PC-3 (cell line): ENCODE data around the gene NLGN2. TPM values are rescaled to one million over a fixed set of nuclear protein-coding genes. Genes with fewer than 3 reads are reported as not detected.

Source experiments
- ATAC-seq: fragments of 200-7000 bp; cut with Tn5 transposase; 2 replicates; pipeline ENCODE4 v1.9.1; 2020; ENCODE audit warnings: mild to moderate bottlenecking, moderate library complexity
- BruUV-seq: library from RNA; stranded (reverse); fragments of 400-500 nt; replicated peaks from 2 replicates; lab custom pipeline; 2021; lab: Mats Ljungman, UMichigan
- CTCF ChIA-PET: fragments of 300-600 bp; sonication (Branson Sonifier 250); formaldehyde crosslinking; loops from one replicate; lab custom pipeline; 2022; ENCODE audit warnings: antibody characterized with exemption; lab: Charles Lee
- POLR2A ChIA-PET: fragments of 300-600 bp; sonication (Branson Sonifier 250); formaldehyde crosslinking; loops from one replicate; lab custom pipeline; 2022; ENCODE audit warnings: antibody characterized with exemption; ENCODE audit not compliant: unreplicated experiment; lab: Charles Lee
- DNase-seq: peaks from one replicate; pipeline ENCODE4 v3.0.0-alpha.2; 2015
- H2AFZ ChIP-seq: fragments of 300-600 bp; sonication (generic); 2 replicates; pipeline ENCODE4 v1.6.0; 2016; ENCODE audit warnings: antibody characterized with exemption, low read length
- H3F3A ChIP-seq: fragments of 300-600 bp; sonication (generic); one replicate; pipeline ENCODE4 v1.6.0; 2017; ENCODE audit warnings: antibody characterized with exemption, low read length, control low read depth, mild to moderate bottlenecking; ENCODE audit not compliant: unreplicated experiment
- H3K27ac ChIP-seq: fragments of 300-600 bp; sonication (generic); 2 replicates; pipeline ENCODE4 v1.5.1; 2016; ENCODE audit warnings: mild to moderate bottlenecking, low read length
- H3K27me3 ChIP-seq: fragments of 300-600 bp; sonication (generic); 2 replicates; pipeline ENCODE4 v1.6.1; 2016; ENCODE audit warnings: low read length, mixed read lengths
- H3K36me3 ChIP-seq: fragments of 300-600 bp; sonication (generic); 2 replicates; pipeline ENCODE4 v1.6.1; 2016; ENCODE audit warnings: low read depth, mixed run types, low read length, mixed read lengths
- H3K4me1 ChIP-seq: fragments of 300-600 bp; sonication (generic); 2 replicates; pipeline ENCODE4 v1.5.1; 2016; ENCODE audit warnings: low read length; ENCODE audit not compliant: insufficient read depth
- H3K4me2 ChIP-seq: fragments of 300-600 bp; sonication (generic); 2 replicates; pipeline ENCODE4 v1.6.0; 2016; ENCODE audit warnings: low read length
- H3K4me3 ChIP-seq: fragments of 300-600 bp; sonication (generic); 2 replicates; pipeline ENCODE4 v1.5.1; 2016; ENCODE audit warnings: mild to moderate bottlenecking, low read length, mixed read lengths
- H3K79me2 ChIP-seq: fragments of 300-600 bp; sonication (generic); 2 replicates; pipeline ENCODE4 v1.6.1; 2017; ENCODE audit warnings: low read length, mixed read lengths
- H3K9ac ChIP-seq: fragments of 300-600 bp; sonication (generic); 2 replicates; pipeline ENCODE4 v1.6.0; 2016; ENCODE audit warnings: mild to moderate bottlenecking, low read length
- H3K9me2 ChIP-seq: fragments of 300-600 bp; sonication (generic); replicated peaks from 2 replicates; pipeline ENCODE4 v1.6.1; 2016; ENCODE audit warnings: mixed run types, low read length, mixed read lengths
- H3K9me3 ChIP-seq: fragments of 300-600 bp; sonication (generic); 2 replicates; pipeline ENCODE4 v1.6.1; 2016; ENCODE audit warnings: low read length, mixed read lengths
- H4K20me1 ChIP-seq: fragments of 300-600 bp; sonication (generic); 2 replicates; pipeline ENCODE4 v1.6.1; 2016; ENCODE audit warnings: low read length, mixed read lengths
- EZH2 ChIP-seq: fragments of 300-600 bp; sonication (generic); IDR thresholded peaks from one replicate; pipeline ENCODE4 v1.6.1; 2017; ENCODE audit warnings: antibody characterized with exemption, mild to moderate bottlenecking, low read length; ENCODE audit not compliant: unreplicated experiment
- EZH2phosphoT487 ChIP-seq: fragments of 300-600 bp; sonication (generic); IDR thresholded peaks from 2 replicates; pipeline ENCODE4 v1.6.1; 2018; ENCODE audit warnings: mild to moderate bottlenecking, antibody characterized with exemption, low read length, borderline replicate concordance
- intact Hi-C: fragments of 100-400 bp; cut with micrococcal nuclease; formaldehyde crosslinking; loops from 2 replicates; pipeline ENCODE4 v1.9.0; 2023
- total RNA-seq: library from RNA; depleted of rRNA; stranded (reverse); fragments of >200 nt; gene quantifications from 2 replicates; pipeline ENCODE4 v1.2.3, GENCODE V29; 2014
- TF ChIP-seq, protein P1 (sequence below): fragments of 300-600 bp; sonication (generic); conservative IDR thresholded peaks from 2 replicates; pipeline ENCODE4 v1.5.1; 2017; ENCODE audit warnings: antibody characterized with exemption, low read depth, mild to moderate bottlenecking, low read length

NLGN2 gene
- total RNA-seq, 1 experiment from 2014 or later: 7.4 TPM

DNA sequence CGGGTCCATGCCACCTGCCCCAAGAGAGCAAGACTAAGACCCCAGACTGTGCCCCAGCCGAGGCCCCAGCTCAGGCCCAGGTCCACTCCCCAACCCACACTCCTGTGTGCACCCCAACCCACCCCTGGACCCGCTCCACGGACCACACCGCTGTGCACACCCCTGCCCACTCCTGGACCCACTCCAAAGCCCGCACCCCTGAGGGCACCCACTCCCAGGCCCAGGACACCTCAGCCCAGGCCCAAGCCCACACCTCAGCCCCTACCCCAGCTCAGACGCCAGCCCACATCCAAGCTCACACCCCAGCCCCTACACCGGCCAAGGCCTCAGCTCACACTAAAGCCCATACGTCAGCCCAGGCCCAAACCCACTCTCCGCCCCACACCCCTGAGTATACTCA lies 22.1 kb downstream of the NLGN2 start:
- no peaks in the 10 kb centered on the region for H3F3A ChIP-seq
- H3K4me1 ChIP-seq: no peaks in the 10 kb centered on the region
- no peak overlapping the region for H3K9ac ChIP-seq
- no peak overlapping the region for H3K27ac ChIP-seq
- no peaks in the 10 kb centered on the region for H3K9me2 ChIP-seq
- ChIA-PET POLR2A (no interaction called here), CTCF (no interaction called here)
- ATAC-seq (no peak), DNase-seq (no peak)
- H3K9me3 ChIP-seq: no peaks in the 10 kb centered on the region
- TF ChIP-seq, protein P1, sequence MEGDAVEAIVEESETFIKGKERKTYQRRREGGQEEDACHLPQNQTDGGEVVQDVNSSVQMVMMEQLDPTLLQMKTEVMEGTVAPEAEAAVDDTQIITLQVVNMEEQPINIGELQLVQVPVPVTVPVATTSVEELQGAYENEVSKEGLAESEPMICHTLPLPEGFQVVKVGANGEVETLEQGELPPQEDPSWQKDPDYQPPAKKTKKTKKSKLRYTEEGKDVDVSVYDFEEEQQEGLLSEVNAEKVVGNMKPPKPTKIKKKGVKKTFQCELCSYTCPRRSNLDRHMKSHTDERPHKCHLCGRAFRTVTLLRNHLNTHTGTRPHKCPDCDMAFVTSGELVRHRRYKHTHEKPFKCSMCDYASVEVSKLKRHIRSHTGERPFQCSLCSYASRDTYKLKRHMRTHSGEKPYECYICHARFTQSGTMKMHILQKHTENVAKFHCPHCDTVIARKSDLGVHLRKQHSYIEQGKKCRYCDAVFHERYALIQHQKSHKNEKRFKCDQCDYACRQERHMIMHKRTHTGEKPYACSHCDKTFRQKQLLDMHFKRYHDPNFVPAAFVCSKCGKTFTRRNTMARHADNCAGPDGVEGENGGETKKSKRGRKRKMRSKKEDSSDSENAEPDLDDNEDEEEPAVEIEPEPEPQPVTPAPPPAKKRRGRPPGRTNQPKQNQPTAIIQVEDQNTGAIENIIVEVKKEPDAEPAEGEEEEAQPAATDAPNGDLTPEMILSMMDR: no peak
- no peak for TF ChIP-seq EZH2
- no peak for TF ChIP-seq EZH2phosphoT487
- H3K27me3 ChIP-seq: no peaks in the 10 kb centered on the region
- H3K36me3 ChIP-seq: no peaks in the 10 kb centered on the region
- no peak overlapping the region for H3K4me3 ChIP-seq
- no peaks in the 10 kb centered on the region for H4K20me1 ChIP-seq
- H3K79me2 ChIP-seq: no peaks in the 10 kb centered on the region
- no peak overlapping the region for H3K4me2 ChIP-seq
- H2AFZ ChIP-seq: no peak overlapping the region
- intact Hi-C loops: no loop called here
- BruUV-seq: no TSS peak

DNA sequence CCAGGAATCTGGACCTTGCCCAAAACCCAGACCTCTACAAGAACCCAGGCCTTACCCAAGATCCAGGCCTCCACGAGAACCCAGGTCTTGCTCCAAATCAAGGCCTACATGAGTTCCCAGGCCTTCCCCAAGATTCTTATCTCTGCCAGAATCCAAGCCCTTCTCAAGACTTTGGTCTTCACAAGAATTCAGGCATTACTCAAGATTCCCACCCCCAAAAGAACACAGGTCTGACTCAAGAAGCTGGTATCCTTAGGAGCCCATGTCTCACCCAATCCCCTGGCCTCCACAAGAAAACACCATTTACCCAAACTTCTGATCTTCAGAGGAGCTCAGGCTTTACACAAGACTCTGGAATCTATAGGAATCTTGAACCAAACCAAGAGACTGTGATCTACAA lies 23.6 kb downstream of the NLGN2 start:
- H3K4me3 ChIP-seq: no peak overlapping the region
- H4K20me1 ChIP-seq: no peaks in the 10 kb centered on the region
- no peaks in the 10 kb centered on the region for H3K79me2 ChIP-seq
- no peaks in the 10 kb centered on the region for H3K36me3 ChIP-seq
- ATAC-seq (no peak), DNase-seq (no peak)
- intact Hi-C loops: no loop called here
- no peak overlapping the region for H3K9ac ChIP-seq
- H3K4me1 ChIP-seq: 0 out of 2 replicates have a peak, but pooled peaks cover under 1% of the 10 kb centered on the region
- BruUV-seq: no TSS peak
- no peaks in the 10 kb centered on the region for H3K9me2 ChIP-seq
- TF ChIP-seq, protein P1: no peak
- TF ChIP-seq EZH2phosphoT487 (no peak), EZH2 (no peak)
- ChIA-PET POLR2A (no interaction called here), CTCF (no interaction called here)
- H2AFZ ChIP-seq: no peak overlapping the region
- no peaks in the 10 kb centered on the region for H3K27me3 ChIP-seq
- H3F3A ChIP-seq: no peaks in the 10 kb centered on the region
- H3K9me3 ChIP-seq: no peaks in the 10 kb centered on the region
- H3K4me2 ChIP-seq: no peak overlapping the region
- H3K27ac ChIP-seq: no peak overlapping the region

DNA sequence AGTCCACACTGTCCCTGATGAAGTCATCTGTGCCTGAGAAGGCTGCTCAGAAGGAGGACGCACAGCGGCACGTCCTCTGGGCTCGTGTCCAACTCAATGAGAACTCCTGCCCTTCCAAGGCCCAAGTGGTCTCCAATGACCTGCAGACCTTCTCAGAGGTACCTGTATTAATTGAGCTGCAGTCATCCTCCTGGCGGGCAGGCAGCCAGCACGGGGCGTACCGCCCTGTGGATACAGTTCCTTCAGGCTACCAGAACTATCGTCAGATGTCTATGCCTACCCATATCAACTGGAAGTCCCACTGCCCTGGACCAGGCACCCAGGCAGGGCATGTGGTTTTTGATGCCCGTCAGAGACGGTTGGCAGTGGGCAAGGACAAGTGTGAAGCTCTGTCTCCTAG lies 24.7 kb downstream of the NLGN2 start:
- ATAC-seq (no peak), DNase-seq (no peak)
- Histone ChIP-seq H3K4me3 (no peak overlapping the region), H3F3A (no peaks in the 10 kb centered on the region), H3K27me3 (no peaks in the 10 kb centered on the region), H3K9ac (no peak overlapping the region), H4K20me1 (no peaks in the 10 kb centered on the region), H3K4me2 (no peak overlapping the region), H3K4me1 (0 out of 2 replicates have a peak, but pooled peaks cover 4% of the 10 kb centered on the region), H3K79me2 (0 out of 2 replicates have a peak, but pooled peaks cover 5% of the 10 kb centered on the region), H3K27ac (no peak overlapping the region), H3K9me2 (no peaks in the 10 kb centered on the region), H2AFZ (no peak overlapping the region), H3K36me3 (no peaks in the 10 kb centered on the region), H3K9me3 (no peaks in the 10 kb centered on the region)
- BruUV-seq: no TSS peak
- TF ChIP-seq EZH2: no peak
- TF ChIP-seq, protein P1: no peak
- no peak for TF ChIP-seq EZH2phosphoT487
- ChIA-PET POLR2A (interaction anchor here (0.7 kb wide), 1 partner anchor 103 kb away, joined by 3 read pairs; no protein-coding TSS in a partner anchor), CTCF (no interaction called here)
- intact Hi-C loops: no loop called here
